Keratinocyte (primary cell): ENCODE data around the gene BBS7. TPM values are rescaled to one million over a fixed set of nuclear protein-coding genes. Genes with fewer than 3 reads are reported as not detected.

ENCODE experiments used
- DNase-seq: peaks from one replicate; pipeline ENCODE4 v3.0.0-alpha.2; 2011; ENCODE audit warnings: low read depth, missing footprints, low spot score
- FAIRE-seq: peaks from 2 replicates; lab custom pipeline; 2011; peaks lifted over from hg19 to GRCh38; lab: Jason Lieb, UNC
- H2AFZ ChIP-seq: 2 replicates; pipeline ENCODE4 v1.6.0; 2012; ENCODE audit warnings: low read length, control low read depth, inconsistent platforms; ENCODE audit not compliant: control insufficient read depth
- H3K27ac ChIP-seq: 2 replicates; pipeline ENCODE4 v1.5.1; 2011; ENCODE audit warnings: low read length; ENCODE audit not compliant: control insufficient read depth, insufficient read depth
- H3K27me3 ChIP-seq: 3 replicates; pipeline ENCODE4 v1.6.0; 2011; ENCODE audit warnings: low read length; ENCODE audit not compliant: control insufficient read depth, insufficient read depth; ENCODE audit errors: extremely low read depth
- H3K36me3 ChIP-seq, 2 experiments: 2 replicates in 1 of 2; 3 replicates in 1 of 2; pipeline ENCODE4 v1.5.1; 2011; ENCODE audit warnings: low read length in 2 of 2, mild to moderate bottlenecking in 1 of 2; ENCODE audit not compliant: control insufficient read depth in 2 of 2, insufficient read depth in 2 of 2; ENCODE audit errors: extremely low read depth in 1 of 2
- H3K4me1 ChIP-seq: 3 replicates; pipeline ENCODE4 v1.5.1; 2011; ENCODE audit warnings: low read length; ENCODE audit not compliant: control insufficient read depth, insufficient read depth; ENCODE audit errors: extremely low read depth
- H3K4me2 ChIP-seq: 3 replicates; pipeline ENCODE4 v1.6.0; 2011; ENCODE audit warnings: low read depth, low read length; ENCODE audit not compliant: control insufficient read depth, insufficient read depth; ENCODE audit errors: extremely low read depth
- H3K4me3 ChIP-seq, 3 experiments: fragments of 200-600 bp in 1 of 3; sonication (generic) in 1 of 3; 2 replicates in 2 of 3; 3 replicates in 1 of 3; pipeline ENCODE4 v1.5.1; 2011 to 2016; ENCODE audit warnings: low read length in 3 of 3, mild to moderate bottlenecking in 3 of 3, control low read depth in 2 of 3, inconsistent platforms in 1 of 3, low read depth in 1 of 3, mixed read lengths in 1 of 3, mixed run types in 1 of 3, moderate library complexity in 1 of 3; ENCODE audit not compliant: control insufficient read depth in 2 of 3, insufficient read depth in 2 of 3; ENCODE audit errors: extremely low read depth in 1 of 3
- H3K79me2 ChIP-seq: 2 replicates; pipeline ENCODE4 v1.6.0; 2012; ENCODE audit warnings: low read length; ENCODE audit not compliant: control insufficient read depth, insufficient read depth
- H3K9ac ChIP-seq: 3 replicates; pipeline ENCODE4 v1.6.0; 2011; ENCODE audit warnings: low read length; ENCODE audit not compliant: control insufficient read depth, insufficient read depth; ENCODE audit errors: extremely low read depth
- H3K9me1 ChIP-seq: 3 replicates; pipeline ENCODE4 v1.6.0; 2011; ENCODE audit warnings: low read length; ENCODE audit not compliant: control insufficient read depth, insufficient read depth; ENCODE audit errors: extremely low read depth
- H3K9me3 ChIP-seq: 2 replicates; pipeline ENCODE4 v1.5.1; 2012; ENCODE audit warnings: low read depth, low read length; ENCODE audit not compliant: control insufficient read depth
- H4K20me1 ChIP-seq: 3 replicates; pipeline ENCODE4 v1.6.0; 2011; ENCODE audit warnings: low read length; ENCODE audit not compliant: control insufficient read depth, insufficient read depth; ENCODE audit errors: extremely low read depth
- EZH2 ChIP-seq: IDR thresholded peaks from one replicate; pipeline ENCODE4 v1.6.1; 2012; ENCODE audit warnings: inconsistent platforms, mild to moderate bottlenecking, low read length, moderate library complexity
- dilution Hi-C: fragments of 300-500 bp; cut with MboI; formaldehyde crosslinking; loops from one replicate; pipeline ENCODE4 v1.7.0; 2020; ENCODE audit warnings: low sequenced_read_pairs; ENCODE audit not compliant: extremely low pct_ligation_motif_present
- polyA plus RNA-seq, 5 experiments: library from polyadenylated mRNA; depleted of rRNA in 3 of 5; stranded (reverse) in 3 of 5; stranded (forward) in 1 of 5; unstranded in 1 of 5; fragments of >200 nt; gene quantifications; 1 replicate in 1 of 5; 2 replicates in 3 of 5; 3 replicates in 1 of 5; pipeline versions ENCODE4 v1.2.1 to v1.2.3, GENCODE V29; 2011 to 2012; ENCODE audit warnings: missing spikeins in 2 of 5, low read depth in 1 of 5, low replicate concordance in 1 of 5
- TF ChIP-seq, protein P1 (sequence below), 3 experiments: IDR thresholded peaks in 1 of 3; conservative IDR thresholded peaks in 1 of 3; optimal IDR thresholded peaks in 1 of 3; 2 replicates in 2 of 3; 3 replicates in 1 of 3; pipeline versions ENCODE3 to v1.5.1; 2011; ENCODE audit warnings: low read length in 3 of 3, mild to moderate bottlenecking in 3 of 3, moderate library complexity in 2 of 3, control low read depth in 1 of 3, inconsistent platforms in 1 of 3; ENCODE audit not compliant: insufficient read depth in 2 of 3; ENCODE audit errors: extremely low read depth in 1 of 3

Gene BBS7
- polyA plus RNA-seq, 1 donor (not counting 4 experiments of a cell fraction or from before 2014, with no cell fraction given): 34.8 TPM

DNA sequence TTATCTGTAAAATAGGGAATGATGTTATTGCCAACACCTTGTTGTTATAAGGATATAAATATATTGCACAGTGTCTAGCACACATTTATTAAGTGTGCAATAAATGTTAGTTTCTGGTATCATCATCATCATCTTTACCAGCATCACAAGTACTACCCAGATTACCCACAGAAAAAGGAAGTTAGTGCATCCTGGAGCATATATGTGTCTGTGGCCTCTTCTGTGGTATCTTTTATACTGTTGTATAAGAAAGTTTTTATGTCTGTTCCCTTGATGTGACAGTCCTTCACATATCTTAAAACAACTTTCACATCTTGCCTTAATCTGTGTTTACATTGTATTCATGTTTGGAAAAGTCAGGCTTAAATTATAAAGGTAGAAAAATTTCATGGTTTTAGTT is 59.2 kb downstream of the BBS7 start:
- Histone ChIP-seq H3K36me3 (peaks cover 3 to 17% of the 10 kb centered on the region in 2 experiments), H3K27ac (no peak overlapping the region), H2AFZ (no peak overlapping the region), H3K4me2 (no peak overlapping the region), H3K9ac (no peak overlapping the region), H3K9me1 (no peaks in the 10 kb centered on the region), H3K27me3 (no peaks in the 10 kb centered on the region), H3K9me3 (no peaks in the 10 kb centered on the region), H3K4me3 (no peak overlapping the region), H3K4me1 (no peaks in the 10 kb centered on the region), H3K79me2 (no peaks in the 10 kb centered on the region), H4K20me1 (no peaks in the 10 kb centered on the region)
- DNase-seq (no peak), FAIRE-seq (no peak)
- TF ChIP-seq, protein P1, sequence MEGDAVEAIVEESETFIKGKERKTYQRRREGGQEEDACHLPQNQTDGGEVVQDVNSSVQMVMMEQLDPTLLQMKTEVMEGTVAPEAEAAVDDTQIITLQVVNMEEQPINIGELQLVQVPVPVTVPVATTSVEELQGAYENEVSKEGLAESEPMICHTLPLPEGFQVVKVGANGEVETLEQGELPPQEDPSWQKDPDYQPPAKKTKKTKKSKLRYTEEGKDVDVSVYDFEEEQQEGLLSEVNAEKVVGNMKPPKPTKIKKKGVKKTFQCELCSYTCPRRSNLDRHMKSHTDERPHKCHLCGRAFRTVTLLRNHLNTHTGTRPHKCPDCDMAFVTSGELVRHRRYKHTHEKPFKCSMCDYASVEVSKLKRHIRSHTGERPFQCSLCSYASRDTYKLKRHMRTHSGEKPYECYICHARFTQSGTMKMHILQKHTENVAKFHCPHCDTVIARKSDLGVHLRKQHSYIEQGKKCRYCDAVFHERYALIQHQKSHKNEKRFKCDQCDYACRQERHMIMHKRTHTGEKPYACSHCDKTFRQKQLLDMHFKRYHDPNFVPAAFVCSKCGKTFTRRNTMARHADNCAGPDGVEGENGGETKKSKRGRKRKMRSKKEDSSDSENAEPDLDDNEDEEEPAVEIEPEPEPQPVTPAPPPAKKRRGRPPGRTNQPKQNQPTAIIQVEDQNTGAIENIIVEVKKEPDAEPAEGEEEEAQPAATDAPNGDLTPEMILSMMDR (optimal IDR thresholded peaks at IDR 0.05 in 1 of 3, IDR thresholded peaks at IDR 0.05 in 1 of 3, conservative IDR thresholded peaks at IDR 0.05 in 1 of 3; ENCODE audit: extremely low read depth in 1 of 3, insufficient read depth in 2 of 3, low read length in 3 of 3): no peak
- TF ChIP-seq EZH2: no peak
- dilution Hi-C loops: no loop called here

DNA sequence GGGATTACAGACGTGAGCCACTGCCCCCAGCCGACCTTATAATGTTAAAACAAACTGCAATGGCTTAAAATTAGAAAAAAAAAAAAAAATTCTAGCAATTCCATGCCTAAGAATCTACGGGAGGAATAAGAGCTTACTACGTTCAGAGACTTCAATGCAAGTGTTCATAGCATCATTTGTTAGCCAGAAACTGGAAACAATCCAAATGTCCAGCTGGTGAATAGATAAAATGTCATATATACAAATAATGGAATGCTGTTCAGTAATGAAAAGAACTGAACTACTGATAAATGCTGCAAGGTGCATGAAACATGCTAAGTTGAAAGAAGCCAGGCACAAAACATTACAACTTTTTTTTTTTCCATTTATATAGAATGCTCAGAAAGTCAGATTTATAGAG is 63.9 kb downstream of the BBS7 start:
- Histone ChIP-seq H3K9me3 (no peaks in the 10 kb centered on the region), H3K4me3 (no peak overlapping the region), H3K27me3 (no peaks in the 10 kb centered on the region), H3K27ac (no peak overlapping the region), H3K4me1 (peaks cover 2% of the 10 kb centered on the region), H3K4me2 (no peak overlapping the region), H3K9me1 (no peaks in the 10 kb centered on the region), H2AFZ (no peak overlapping the region), H3K9ac (no peak overlapping the region), H3K36me3 (peaks cover 8 to 17% of the 10 kb centered on the region in 2 experiments), H3K79me2 (peaks cover 10% of the 10 kb centered on the region), H4K20me1 (no peaks in the 10 kb centered on the region)
- FAIRE-seq (no peak), DNase-seq (no peak)
- no peak for TF ChIP-seq EZH2
- TF ChIP-seq, protein P1 (optimal IDR thresholded peaks at IDR 0.05 in 1 of 3, IDR thresholded peaks at IDR 0.05 in 1 of 3, conservative IDR thresholded peaks at IDR 0.05 in 1 of 3; ENCODE audit: extremely low read depth in 1 of 3, insufficient read depth in 2 of 3, low read length in 3 of 3): no peak
- dilution Hi-C loops: no loop called here
